AG09319 (cell line): ENCODE measurements around the gene ZNF43.

Experiments used
- DNase-seq: peaks from one replicate; pipeline ENCODE4 v3.0.0-alpha.2; 2010; ENCODE audit warnings: low read depth; ENCODE audit errors: extremely low read depth
- CTCF ChIP-seq: IDR thresholded peaks from 2 replicates; pipeline ENCODE4 v1.5.1; 2011; ENCODE audit warnings: low read depth, mild to moderate bottlenecking, inconsistent platforms, low read length, moderate library complexity

The ZNF43 gene

GRCh38 chr19:21851596-21852345, 15.8 kb upstream of the ZNF43 start:
- DNase-seq: peak; percentile 79
- TF ChIP-seq CTCF: no peak

- DNase-seq: no peak
- no peak for TF ChIP-seq CTCF
Observed at GRCh38 chr19:21850656-21851255, 14.8 kb upstream of the ZNF43 start.

- no peak for TF ChIP-seq CTCF
- DNase-seq: no peak
Observed at GRCh38 chr19:21848706-21849105, 12.7 kb upstream of the ZNF43 start.

GRCh38 chr19:21843081-21843480, 7.1 kb upstream of the ZNF43 start:
- no peak for TF ChIP-seq CTCF
- DNase-seq: no peak

GRCh38 chr19:21841488-21842097, 5.6 kb upstream of the ZNF43 start:
- no peak for TF ChIP-seq CTCF

GRCh38 chr19:21841081-21841480, 5.1 kb upstream of the ZNF43 start:
- DNase-seq: no peak
- TF ChIP-seq CTCF: no peak

More at GRCh38 chr19:21841488-21842097, 5.6 kb upstream of the ZNF43 start:
- DNase-seq: no peak

GRCh38 chr19:21839976-21840375, 4.0 kb upstream of the ZNF43 start:
- no peak for DNase-seq
- no peak for TF ChIP-seq CTCF
